ENCODE measurements around the gene C18orf32.
"Not testable (repeated sequence)": the region's sequence is repeated elsewhere in the genome, so short reads cannot be mapped to it uniquely, and the experiment has no call there.

The C18orf32 gene

GRCh38 chr18:49500201-49500921, 13.3 kb upstream of the C18orf32 start:
- DNase-seq (ENCODE audit: low spot score): no peak

DNA sequence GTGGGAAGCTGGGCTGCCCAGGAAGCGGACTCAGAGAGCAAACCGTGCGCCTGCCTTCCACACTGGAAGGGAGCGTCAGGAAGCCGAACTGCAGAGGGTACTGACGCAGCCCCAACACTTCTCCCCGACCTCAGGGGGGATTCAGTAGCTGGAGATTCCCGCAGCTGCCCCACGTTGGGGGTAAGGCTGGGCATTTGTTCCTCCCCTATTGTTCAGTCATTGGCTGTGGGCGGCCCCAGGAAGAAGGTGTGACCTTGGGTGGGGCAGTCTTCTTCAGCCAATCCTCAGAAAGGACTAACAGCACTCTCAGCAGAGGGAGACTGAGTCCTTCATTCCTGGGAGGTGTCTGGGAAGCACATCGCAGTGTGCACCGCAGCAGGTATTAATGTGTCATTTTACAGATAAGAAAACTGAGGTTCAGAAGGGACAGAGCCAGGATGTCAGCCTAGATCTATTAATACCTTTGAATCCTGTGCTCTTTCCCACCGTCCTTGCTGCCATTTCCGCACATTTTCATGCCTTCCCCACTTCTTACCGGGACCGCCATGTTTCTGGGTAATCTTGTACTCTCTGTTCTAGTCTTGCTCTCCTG, 12.1 kb upstream of the C18orf32 start:
- no peak for DNase-seq (ENCODE audit: low spot score)

GRCh38 chr18:49495480-49495879, 8.4 kb upstream of the C18orf32 start:
- no peak for DNase-seq (ENCODE audit: low spot score)

DNA sequence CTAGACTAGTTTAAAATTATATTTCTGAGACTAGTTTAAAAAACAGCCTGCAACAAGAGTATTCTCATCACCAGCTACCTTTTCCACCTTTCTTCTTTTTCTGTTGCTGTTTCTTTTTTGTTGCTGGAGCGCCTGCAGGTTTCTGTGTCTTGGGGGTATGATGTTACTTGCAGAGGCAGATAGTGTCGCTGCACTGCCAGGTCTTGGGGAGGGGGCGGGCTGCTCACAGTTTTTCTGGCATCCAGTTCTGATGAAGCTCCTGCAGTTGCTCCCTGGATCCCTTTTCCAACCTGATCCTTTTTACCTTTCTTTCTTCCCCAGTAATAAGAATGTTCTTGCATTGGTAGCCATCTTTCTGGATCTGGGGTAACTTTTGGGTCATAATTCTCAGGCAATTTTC, 8.0 kb upstream of the C18orf32 start:
- no peak for DNase-seq (ENCODE audit: low spot score)

- no peak for DNase-seq (ENCODE audit: low spot score)
Observed at GRCh38 chr18:49494660-49495059, 7.6 kb upstream of the C18orf32 start.

DNA sequence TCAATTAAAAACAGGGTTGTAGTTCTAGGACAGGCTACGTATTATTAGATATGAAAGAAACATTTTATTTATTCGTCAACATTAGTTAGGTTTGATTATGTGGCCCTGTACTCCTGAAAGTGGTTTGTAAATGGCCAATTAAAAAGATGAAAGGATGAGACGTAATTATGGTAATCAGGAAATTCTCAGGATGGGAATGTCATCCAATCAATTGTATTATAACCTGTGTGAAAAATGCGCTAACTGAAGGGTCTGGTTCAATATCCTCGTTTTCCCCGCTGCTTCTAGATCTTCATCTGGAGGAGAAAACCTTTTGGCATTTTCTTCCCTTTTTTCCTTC, 5.6 kb upstream of the C18orf32 start:
- DNase-seq (ENCODE audit: low spot score): no peak

DNA sequence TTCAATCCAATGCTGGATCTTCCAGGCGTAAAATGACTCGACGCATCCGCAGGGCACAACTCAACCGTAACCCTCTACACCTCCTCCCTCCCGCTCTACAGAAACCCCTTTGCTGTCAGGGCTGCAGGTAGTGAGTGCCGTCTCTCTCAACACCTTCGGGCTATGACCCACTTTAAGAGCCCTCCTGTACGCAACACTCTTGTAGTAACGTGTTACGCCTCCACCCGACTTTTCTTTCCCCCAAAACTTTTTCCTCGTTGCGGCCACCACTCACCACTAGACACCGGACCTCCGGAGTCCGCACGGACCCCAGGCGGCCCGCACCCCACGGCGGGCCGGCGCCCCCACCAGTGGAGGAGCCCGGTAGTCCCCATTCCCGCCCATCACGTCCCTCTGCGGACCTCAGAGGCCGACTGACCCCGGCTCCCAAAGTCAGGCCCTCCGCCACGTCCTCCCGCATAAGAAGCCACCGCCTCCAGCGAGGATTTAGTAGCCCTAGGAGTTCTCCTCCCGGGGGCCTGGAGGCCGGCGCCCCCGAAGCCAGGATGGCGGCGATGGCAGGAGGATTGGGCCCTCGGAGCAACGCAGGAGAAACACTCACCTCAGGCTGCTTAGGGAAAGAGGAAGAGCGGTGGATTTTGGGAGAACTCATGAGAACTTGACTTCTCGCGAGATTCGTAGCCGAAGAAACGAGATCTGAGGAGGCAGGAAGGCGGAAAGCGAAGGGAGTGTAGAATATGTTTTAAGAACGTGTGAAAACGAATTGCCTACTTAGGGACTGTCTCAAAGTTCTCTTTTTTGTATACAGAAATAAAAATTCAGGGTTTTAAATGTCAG, 5.0 kb upstream of the C18orf32 start, which contains the start of gene RPL17:
Gene RPL17, minus strand, starts transcription at position 609 of the 837 bp plus-strand sequence.
- peak; percentile 96 for DNase-seq (ENCODE audit: low spot score)

DNA sequence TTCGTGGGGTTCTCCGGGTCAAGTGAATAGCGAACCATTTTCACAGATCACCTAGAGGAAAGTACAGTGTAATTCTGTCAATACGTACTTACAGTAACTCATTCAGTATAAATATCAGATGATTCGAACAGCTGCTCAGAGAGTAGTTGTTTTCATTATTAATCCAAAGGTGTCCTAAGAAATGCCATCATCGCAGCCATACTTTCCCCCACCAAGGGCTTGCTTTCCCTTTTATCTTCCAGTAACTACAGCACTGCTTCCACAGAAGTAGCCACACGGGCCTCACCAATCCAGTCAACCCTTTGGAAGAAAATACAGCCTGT, 4.5 kb upstream of the C18orf32 start:
- DNase-seq (ENCODE audit: low spot score): no peak

GRCh38 chr18:49490246-49490762, 3.3 kb upstream of the C18orf32 start:
- DNase-seq (ENCODE audit: low spot score): no peak

DNA sequence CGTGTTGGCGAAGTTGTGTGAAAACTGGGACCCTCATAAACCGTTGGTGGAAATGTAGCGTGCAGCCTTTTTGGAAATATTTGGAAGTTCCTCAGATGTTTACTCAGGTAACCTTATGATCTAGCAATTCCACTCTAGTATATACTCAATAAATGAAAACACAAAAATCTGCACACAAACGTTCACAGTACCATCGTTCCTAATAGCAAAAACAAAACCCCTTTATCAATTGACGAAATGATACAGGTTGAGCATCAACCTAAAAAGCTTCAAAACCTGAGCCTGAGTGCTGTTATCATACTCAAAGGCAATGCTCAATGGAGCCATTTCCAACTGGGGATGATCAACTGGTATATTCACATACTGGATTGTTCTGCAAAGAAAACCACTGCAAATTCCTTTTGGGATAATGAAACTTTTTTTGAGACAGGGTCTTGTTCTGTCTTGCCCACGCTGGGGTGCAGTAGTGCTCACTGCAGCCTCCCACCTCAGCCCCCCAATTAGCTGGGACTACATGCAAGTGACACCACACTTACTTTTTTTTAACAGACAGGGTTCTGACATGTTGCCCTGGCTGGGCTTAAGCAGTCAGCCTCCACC, 777 bp upstream of the C18orf32 start:
- DNase-seq (ENCODE audit: low spot score): no peak

DNA sequence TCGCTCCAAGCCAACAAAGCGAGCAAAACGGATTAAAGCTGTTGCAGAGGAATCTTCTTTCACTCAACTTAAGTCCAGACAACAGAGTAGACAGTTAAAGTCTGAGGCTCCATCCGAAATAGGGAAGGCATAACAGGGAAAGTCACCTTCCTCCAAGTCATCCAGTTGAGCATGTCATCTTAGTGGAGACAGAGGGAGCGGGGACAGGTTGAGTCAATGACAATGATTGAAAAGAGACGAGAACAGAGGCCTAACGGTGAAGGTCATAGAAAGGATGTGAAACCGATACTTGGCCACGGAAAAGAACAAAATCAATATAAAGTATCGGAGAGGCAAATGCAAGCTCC, 455 bp downstream of the C18orf32 start:
- no peak for DNase-seq (ENCODE audit: low spot score)

DNA sequence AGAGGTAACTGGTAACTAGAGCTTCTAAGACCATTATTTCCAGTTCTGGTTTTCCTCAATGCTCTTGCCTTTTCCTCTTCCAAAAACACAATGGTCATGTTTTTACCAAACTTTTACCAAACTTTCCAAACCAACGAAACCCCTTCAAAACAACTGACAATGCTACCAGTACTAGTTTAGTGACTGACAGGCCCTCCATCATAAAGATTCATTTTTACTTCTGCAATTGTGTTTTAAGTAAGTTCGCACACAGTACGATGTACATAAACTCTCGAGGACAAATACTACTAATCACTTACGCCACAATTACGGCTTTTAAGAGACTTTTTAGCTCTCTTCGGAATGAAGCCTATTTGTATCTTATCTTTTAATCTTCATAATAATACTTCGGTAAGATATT, 900 bp downstream of the C18orf32 start:
- no peak for DNase-seq (ENCODE audit: low spot score)

- DNase-seq (ENCODE audit: low spot score): no peak
Observed at GRCh38 chr18:49483198-49483597, 3.8 kb downstream of the C18orf32 start.

DNA sequence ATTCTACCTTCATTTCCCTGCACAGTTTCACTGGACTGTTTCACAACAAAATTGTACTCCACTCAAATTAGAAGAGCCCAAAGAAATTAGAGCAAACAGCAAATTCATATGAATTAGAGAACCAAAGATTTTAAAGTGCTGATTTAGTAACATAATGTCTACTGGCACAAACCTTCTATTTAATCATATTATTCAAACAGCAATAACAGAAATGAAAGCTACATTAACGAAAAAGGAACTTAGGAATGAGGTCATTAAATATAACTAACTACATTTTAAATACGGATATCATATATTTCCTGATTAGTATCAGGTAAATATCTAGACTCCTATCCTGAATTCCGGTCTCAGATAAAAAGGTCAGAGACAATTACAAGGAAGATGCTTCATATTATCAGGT, 5.1 kb downstream of the C18orf32 start:
- no peak for DNase-seq (ENCODE audit: low spot score)

DNA sequence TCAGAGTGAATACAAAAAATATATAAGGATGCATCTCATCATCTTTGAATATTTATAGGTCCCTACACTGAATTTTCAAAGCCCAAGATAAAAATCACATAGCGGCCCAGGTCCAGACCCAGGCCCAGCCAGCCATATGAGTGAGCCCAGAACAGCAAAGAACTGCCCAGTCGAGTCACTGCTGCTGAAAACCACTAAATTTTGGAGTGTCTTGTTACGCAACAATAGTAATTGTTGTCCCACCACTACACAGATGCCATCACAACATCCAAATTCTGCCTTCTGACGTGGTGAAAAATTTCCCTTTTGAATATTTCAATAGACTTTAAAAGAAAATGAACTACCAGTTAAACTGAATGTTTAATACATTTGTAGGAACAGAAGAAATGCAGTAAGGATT, 5.7 kb downstream of the C18orf32 start:
- DNase-seq (ENCODE audit: low spot score): no peak

GRCh38 chr18:49479381-49480137, 7.5 kb downstream of the C18orf32 start:
- DNase-seq (ENCODE audit: low spot score): no peak

- no peak for DNase-seq (ENCODE audit: low spot score)
Observed at GRCh38 chr18:49476664-49477411, 10.2 kb downstream of the C18orf32 start.

DNA sequence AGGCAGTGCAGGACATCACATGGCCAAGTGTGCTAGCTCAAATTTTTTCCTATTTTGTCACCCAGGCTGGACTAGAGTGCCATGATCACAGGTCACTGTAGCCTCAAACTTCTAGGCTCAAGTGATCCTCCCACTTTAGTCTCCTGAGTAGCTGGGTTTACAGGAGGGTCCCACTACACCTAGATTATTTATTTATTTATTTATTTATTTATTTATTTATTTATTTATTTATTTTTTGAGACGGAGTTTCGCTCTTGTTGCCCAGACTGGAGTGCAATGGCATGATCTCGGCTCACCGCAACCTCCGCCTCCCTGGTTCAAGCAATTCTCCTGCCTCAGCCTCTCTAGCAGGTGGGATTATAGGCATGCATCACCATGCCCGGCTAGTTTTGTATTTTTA, 12.1 kb downstream of the C18orf32 start:
- DNase-seq (ENCODE audit: low spot score): not testable (repeated sequence)

DNA sequence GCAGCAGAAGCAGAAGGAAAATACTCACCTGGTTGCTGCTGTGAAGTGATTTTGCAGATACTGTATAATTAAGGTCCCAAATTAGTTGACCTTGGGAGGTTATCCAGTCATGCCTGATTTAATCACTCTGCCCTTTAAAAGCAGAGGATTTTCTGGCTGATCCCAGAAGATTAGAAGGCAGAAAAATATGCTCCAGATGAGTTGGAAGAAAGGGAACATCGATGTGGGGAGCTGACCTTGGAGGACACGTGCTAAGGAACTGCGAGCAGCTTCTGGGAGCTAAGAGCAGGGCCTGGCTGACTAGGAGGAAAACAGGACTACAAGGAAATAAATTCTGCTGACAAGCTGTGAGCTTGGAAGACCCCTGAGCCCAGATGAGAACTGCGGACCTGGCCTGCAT, 13.3 kb downstream of the C18orf32 start:
- no peak for DNase-seq (ENCODE audit: low spot score)

DNA sequence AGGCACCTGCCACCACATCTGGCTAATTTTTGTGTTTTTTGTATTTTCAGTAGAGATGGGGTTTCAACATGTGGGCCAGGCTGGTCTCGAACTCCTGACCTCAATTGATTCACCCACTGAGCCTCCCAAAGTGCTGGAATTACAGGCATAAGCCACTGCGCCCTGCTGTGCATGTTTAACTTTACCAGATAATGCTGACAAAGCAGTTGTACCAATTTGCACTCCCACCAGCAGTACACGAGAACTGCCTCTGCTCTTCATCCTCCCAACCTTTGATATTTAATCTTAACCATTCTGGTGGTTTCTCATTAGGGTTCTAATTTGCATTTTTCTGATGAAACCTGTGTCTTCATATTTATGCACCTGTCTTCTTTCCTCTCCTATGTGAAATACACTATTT, 14.6 kb downstream of the C18orf32 start:
- no peak for DNase-seq (ENCODE audit: low spot score)

DNA sequence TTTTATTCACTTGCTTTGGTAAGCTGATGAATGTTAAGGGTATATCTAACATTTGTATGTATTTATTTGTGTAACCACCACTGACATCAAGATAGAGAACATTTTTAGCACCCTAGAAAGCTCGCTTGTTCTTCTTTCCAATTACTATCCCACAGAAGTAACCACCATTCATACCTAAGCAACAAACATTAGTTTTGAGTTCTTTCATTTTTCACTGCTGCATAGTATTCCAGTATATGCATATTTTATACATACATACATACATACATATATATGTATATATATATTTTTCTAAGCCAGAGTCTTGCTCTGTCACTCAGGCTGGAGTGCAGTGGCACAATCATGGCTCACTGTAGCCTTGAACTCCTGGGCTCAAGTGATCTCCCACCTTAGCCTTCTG, 15.5 kb downstream of the C18orf32 start:
- no peak for DNase-seq (ENCODE audit: low spot score)
